GM12892 (cell line): ENCODE data around the gene SHC3.

ENCODE experiments used
- POLR2A ChIP-seq: IDR thresholded peaks from 2 replicates; pipeline ENCODE4 v1.6.1; 2011; ENCODE audit warnings: low read depth, low read length, control low read depth
- POLR2AphosphoS5 ChIP-seq: IDR thresholded peaks from 2 replicates; pipeline ENCODE4 v1.6.1; 2011; ENCODE audit warnings: low read depth, low read length, control low read depth
- TAF1 ChIP-seq: IDR thresholded peaks from 2 replicates; pipeline ENCODE4 v1.6.1; 2011; ENCODE audit warnings: low read depth, mild to moderate bottlenecking, control low read depth, low read length, borderline replicate concordance

DNA sequence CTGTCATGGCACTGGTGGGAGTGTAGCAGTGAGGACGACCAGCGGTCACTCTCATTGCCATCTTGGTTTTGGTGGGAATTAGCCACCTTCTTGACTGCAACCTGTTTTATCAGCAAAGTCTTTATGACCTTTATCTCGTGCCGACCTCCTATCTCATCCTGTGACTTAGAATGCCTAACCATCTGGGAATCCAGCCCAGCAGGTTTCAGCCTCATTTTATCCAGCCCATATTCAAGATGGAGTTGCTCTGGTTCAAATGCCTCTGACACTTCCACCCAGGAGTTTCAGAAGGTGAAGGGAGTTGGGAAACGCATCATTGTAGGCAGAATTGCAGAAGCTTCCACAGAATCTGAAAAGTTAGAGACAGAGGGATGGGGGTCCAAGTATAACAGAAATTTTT, 35.4 kb downstream of the SHC3 start:
- TF ChIP-seq POLR2AphosphoS5 (no peak), TAF1 (no peak), POLR2A (no peak)
